Stimulated activated memory B cell treated with anti-CD40 and anti-IgM and Interleukin-4, amounts not matched to agents 10 μg/mL and 1 μg/mL and 100 μg/mL, for 72 hours (primary cell): ENCODE data around the gene CISTR.

Experiments used
- ATAC-seq: fragments of 150-1000 bp; cut with Tn5 transposase; 2 replicates; pipeline ENCODE4 v1.10.0; 2021
- H3K27ac Mint-ChIP-seq: one replicate; pipeline ENCODE4 v1.8.0; 2022; ENCODE audit warnings: mild to moderate bottlenecking, mixed read lengths
- H3K27me3 Mint-ChIP-seq: one replicate; pipeline ENCODE4 v1.8.0; 2022; ENCODE audit warnings: mixed read lengths
- H3K36me3 Mint-ChIP-seq: one replicate; pipeline ENCODE4 v1.8.0; 2022; ENCODE audit warnings: mixed read lengths
- H3K4me1 Mint-ChIP-seq: one replicate; pipeline ENCODE4 v1.8.0; 2022; ENCODE audit warnings: mixed read lengths
- H3K4me3 Mint-ChIP-seq: one replicate; pipeline ENCODE4 v1.8.0; 2022; ENCODE audit warnings: mild to moderate bottlenecking, moderate library complexity, mixed read lengths
- H3K9me3 Mint-ChIP-seq: one replicate; pipeline ENCODE4 v1.8.0; 2022; ENCODE audit warnings: mixed read lengths

The CISTR gene

GRCh38 chr12:53755451-53755891, 3.7 kb upstream of the CISTR start:
- H3K27me3 Mint-ChIP-seq, result peaks cover 26% of the 10 kb centered on the region
- H3K36me3 Mint-ChIP-seq, result no peaks in the 10 kb centered on the region
- peak overlapping the region; percentile 68 for H3K27ac Mint-ChIP-seq
- ATAC-seq, result no peak
- H3K9me3 Mint-ChIP-seq, result no peaks in the 10 kb centered on the region
- no peak overlapping the region for H3K4me3 Mint-ChIP-seq
- peaks cover 27% of the 10 kb centered on the region for H3K4me1 Mint-ChIP-seq

- no peaks in the 10 kb centered on the region for H3K9me3 Mint-ChIP-seq
- H3K4me3 Mint-ChIP-seq, result no peak overlapping the region
- H3K27me3 Mint-ChIP-seq, result peaks cover 18% of the 10 kb centered on the region
- no peaks in the 10 kb centered on the region for H3K36me3 Mint-ChIP-seq
- no peak overlapping the region for H3K27ac Mint-ChIP-seq
- no peak for ATAC-seq
- peaks cover 27% of the 10 kb centered on the region for H3K4me1 Mint-ChIP-seq
Observed at GRCh38 chr12:53754633-53755264, 3.0 kb upstream of the CISTR start.

GRCh38 chr12:53754188-53754585, 2.4 kb upstream of the CISTR start:
- H3K4me1 Mint-ChIP-seq, result peaks cover 27% of the 10 kb centered on the region
- no peak overlapping the region for H3K27ac Mint-ChIP-seq
- H3K27me3 Mint-ChIP-seq, result peaks cover 13% of the 10 kb centered on the region
- H3K4me3 Mint-ChIP-seq, result no peak overlapping the region
- H3K36me3 Mint-ChIP-seq, result no peaks in the 10 kb centered on the region
- no peaks in the 10 kb centered on the region for H3K9me3 Mint-ChIP-seq
- peak; percentile 69 for ATAC-seq

- Mint-ChIP-seq H3K27ac (no peak overlapping the region), H3K27me3 (no peaks in the 10 kb centered on the region), H3K4me1 (peaks cover 16% of the 10 kb centered on the region), H3K36me3 (no peaks in the 10 kb centered on the region), H3K9me3 (no peaks in the 10 kb centered on the region), H3K4me3 (no peak overlapping the region)
- ATAC-seq, result no peak
Observed at GRCh38 chr12:53752621-53753020, 842 bp upstream of the CISTR start.

GRCh38 chr12:53752192-53752601, 418 bp upstream of the CISTR start:
- no peaks in the 10 kb centered on the region for H3K27me3 Mint-ChIP-seq
- H3K9me3 Mint-ChIP-seq, result no peaks in the 10 kb centered on the region
- H3K27ac Mint-ChIP-seq, result no peak overlapping the region
- peaks cover 16% of the 10 kb centered on the region for H3K4me1 Mint-ChIP-seq
- no peak for ATAC-seq
- no peak overlapping the region for H3K4me3 Mint-ChIP-seq
- no peaks in the 10 kb centered on the region for H3K36me3 Mint-ChIP-seq

GRCh38 chr12:53750812-53751335, 905 bp downstream of the CISTR start:
- Mint-ChIP-seq H3K4me3 (no peak overlapping the region), H3K27ac (no peak overlapping the region), H3K9me3 (no peaks in the 10 kb centered on the region), H3K27me3 (peaks cover 13% of the 10 kb centered on the region), H3K4me1 (peaks cover 12% of the 10 kb centered on the region), H3K36me3 (no peaks in the 10 kb centered on the region)
- peak; percentile 81 for ATAC-seq

- no peak overlapping the region for H3K27ac Mint-ChIP-seq
- peaks cover 19% of the 10 kb centered on the region for H3K27me3 Mint-ChIP-seq
- no peaks in the 10 kb centered on the region for H3K9me3 Mint-ChIP-seq
- H3K4me3 Mint-ChIP-seq, result no peak overlapping the region
- H3K36me3 Mint-ChIP-seq, result no peaks in the 10 kb centered on the region
- ATAC-seq, result no peak
- peaks cover 6% of the 10 kb centered on the region for H3K4me1 Mint-ChIP-seq
Observed at GRCh38 chr12:53749986-53750811, 1.6 kb downstream of the CISTR start.

GRCh38 chr12:53748072-53748840, 3.5 kb downstream of the CISTR start:
- ATAC-seq, result no peak
- peaks cover 11% of the 10 kb centered on the region for H3K4me1 Mint-ChIP-seq

GRCh38 chr12:53747095-53747494, 4.7 kb downstream of the CISTR start:
- H3K27me3 Mint-ChIP-seq, result peaks cover 46% of the 10 kb centered on the region
- H3K36me3 Mint-ChIP-seq, result no peaks in the 10 kb centered on the region
- H3K4me3 Mint-ChIP-seq, result no peak overlapping the region
- peaks cover 15% of the 10 kb centered on the region for H3K4me1 Mint-ChIP-seq
- H3K9me3 Mint-ChIP-seq, result no peaks in the 10 kb centered on the region
- no peak for ATAC-seq
- H3K27ac Mint-ChIP-seq, result no peak overlapping the region

More at GRCh38 chr12:53748072-53748840, 3.5 kb downstream of the CISTR start:
- H3K27me3 Mint-ChIP-seq, result peaks cover 34% of the 10 kb centered on the region
- no peak overlapping the region for H3K4me3 Mint-ChIP-seq
- no peaks in the 10 kb centered on the region for H3K9me3 Mint-ChIP-seq
- no peak overlapping the region for H3K27ac Mint-ChIP-seq
- no peaks in the 10 kb centered on the region for H3K36me3 Mint-ChIP-seq

GRCh38 chr12:53746592-53747092, 5.1 kb downstream of the CISTR start:
- Mint-ChIP-seq H3K27me3 (peaks cover 50% of the 10 kb centered on the region), H3K36me3 (no peaks in the 10 kb centered on the region), H3K4me1 (peaks cover 15% of the 10 kb centered on the region), H3K27ac (no peak overlapping the region), H3K4me3 (no peak overlapping the region), H3K9me3 (no peaks in the 10 kb centered on the region)
- peak; percentile 60 for ATAC-seq

- no peak overlapping the region for H3K27ac Mint-ChIP-seq
- peaks cover 15% of the 10 kb centered on the region for H3K4me1 Mint-ChIP-seq
- H3K36me3 Mint-ChIP-seq, result no peaks in the 10 kb centered on the region
- no peaks in the 10 kb centered on the region for H3K9me3 Mint-ChIP-seq
- no peak for ATAC-seq
- no peak overlapping the region for H3K4me3 Mint-ChIP-seq
- peaks cover 50% of the 10 kb centered on the region for H3K27me3 Mint-ChIP-seq
Observed at GRCh38 chr12:53744751-53745150, 7.0 kb downstream of the CISTR start.

- Mint-ChIP-seq H3K27ac (no peak overlapping the region), H3K36me3 (no peaks in the 10 kb centered on the region), H3K4me1 (peaks cover 21% of the 10 kb centered on the region), H3K27me3 (peaks cover 57% of the 10 kb centered on the region), H3K9me3 (no peaks in the 10 kb centered on the region), H3K4me3 (no peak overlapping the region)
- no peak for ATAC-seq
Observed at GRCh38 chr12:53744130-53744441, 7.7 kb downstream of the CISTR start.

GRCh38 chr12:53743266-53744129, 8.3 kb downstream of the CISTR start:
- H3K4me1 Mint-ChIP-seq, result peaks cover 27% of the 10 kb centered on the region

GRCh38 chr12:53740130-53740491, 11.7 kb downstream of the CISTR start:
- no peaks in the 10 kb centered on the region for H3K36me3 Mint-ChIP-seq
- H3K4me3 Mint-ChIP-seq, result no peak overlapping the region
- peaks cover 76% of the 10 kb centered on the region for H3K27me3 Mint-ChIP-seq
- H3K4me1 Mint-ChIP-seq, result peaks cover 28% of the 10 kb centered on the region
- ATAC-seq, result no peak
- no peaks in the 10 kb centered on the region for H3K9me3 Mint-ChIP-seq
- H3K27ac Mint-ChIP-seq, result no peak overlapping the region

More at GRCh38 chr12:53743266-53744129, 8.3 kb downstream of the CISTR start:
- peak; percentile 72 for ATAC-seq
- H3K27me3 Mint-ChIP-seq, result peaks cover 63% of the 10 kb centered on the region
- H3K27ac Mint-ChIP-seq, result no peak overlapping the region
- H3K36me3 Mint-ChIP-seq, result no peaks in the 10 kb centered on the region
- H3K4me3 Mint-ChIP-seq, result peak overlapping the region; percentile 58
- H3K9me3 Mint-ChIP-seq, result no peaks in the 10 kb centered on the region
